Liver (tissue), 9 donors: ENCODE results near the gene SPAG9. TPM values are rescaled to one million over a fixed set of nuclear protein-coding genes. Genes with fewer than 3 reads are reported as not detected.

ENCODE experiments used
- DNase-seq: peaks from one replicate; pipeline ENCODE4 v3.0.0-alpha.2; 2017; ENCODE audit warnings: low spot score
- H3K27ac ChIP-seq, 2 donors: one replicate each; pipeline ENCODE4 v1.7.0; 2013; ENCODE audit warnings: inconsistent platforms in 2 of 2, low read length in 2 of 2, control low read depth in 1 of 2, low read depth in 1 of 2, mild to moderate bottlenecking in 1 of 2
- H3K27me3 ChIP-seq, 4 donors: one replicate each; pipeline versions ENCODE4 v1.6.1 to v1.7.0; 2013; ENCODE audit warnings: low read length in 3 of 4, inconsistent platforms in 1 of 4, mild to moderate bottlenecking in 1 of 4, moderate library complexity in 1 of 4; ENCODE audit not compliant: control insufficient read depth in 4 of 4, insufficient read depth in 4 of 4
- H3K36me3 ChIP-seq, 4 donors: one replicate each; pipeline versions ENCODE4 v1.6.1 to v1.7.0; 2013; ENCODE audit warnings: low read length in 3 of 4, mild to moderate bottlenecking in 3 of 4, low read depth in 1 of 4, moderate library complexity in 1 of 4; ENCODE audit not compliant: control insufficient read depth in 4 of 4, insufficient read depth in 3 of 4
- H3K4me1 ChIP-seq, 4 donors: one replicate each; pipeline versions ENCODE4 v1.6.1 to v1.7.0; 2013; ENCODE audit warnings: low read length in 3 of 4, mild to moderate bottlenecking in 3 of 4, moderate library complexity in 1 of 4; ENCODE audit not compliant: control insufficient read depth in 4 of 4, insufficient read depth in 4 of 4
- H3K4me3 ChIP-seq, 3 donors: one replicate each; pipeline versions ENCODE4 v1.6.1 to v1.7.0; 2013; ENCODE audit warnings: low read length in 3 of 3, control low read depth in 1 of 3, low read depth in 1 of 3, mild to moderate bottlenecking in 1 of 3
- H3K9ac ChIP-seq, 2 donors: one replicate each; pipeline ENCODE4 v1.7.0; 2013; ENCODE audit warnings: low read length in 2 of 2, mild to moderate bottlenecking in 2 of 2, moderate library complexity in 2 of 2, control low read depth in 1 of 2, low read depth in 1 of 2
- H3K9me3 ChIP-seq, 4 donors: one replicate each; pipeline versions ENCODE4 v1.6.1 to v1.7.0; 2013; ENCODE audit warnings: low read length in 3 of 4; ENCODE audit not compliant: control insufficient read depth in 4 of 4
- ATF3 ChIP-seq: IDR thresholded peaks from 2 replicates; pipeline ENCODE4 v1.6.1; 2016; ENCODE audit warnings: antibody characterized with exemption
- CTCF ChIP-seq: fragments of 150-350 bp; IDR thresholded peaks from 2 replicates; pipeline ENCODE4 v1.5.1; 2017; ENCODE audit warnings: improper control_type of control experiment, low read depth, low read length; ENCODE audit not compliant: missing input control
- EGR1 ChIP-seq, 2 donors: IDR thresholded peaks; 2 replicates each; pipeline ENCODE4 v1.6.1; 2016 to 2018; ENCODE audit warnings: antibody characterized with exemption in 2 of 2, low read depth in 2 of 2
- FOXA1 ChIP-seq: IDR thresholded peaks from 2 replicates; pipeline ENCODE4 v1.6.1; 2016; ENCODE audit warnings: antibody characterized with exemption
- FOXA2 ChIP-seq: IDR thresholded peaks from 2 replicates; pipeline ENCODE4 v1.6.1; 2016; ENCODE audit warnings: antibody characterized with exemption
- GABPA ChIP-seq, 2 donors: IDR thresholded peaks in 1 of 2; conservative IDR thresholded peaks in 1 of 2; 2 replicates each; pipeline ENCODE4 v1.6.1; 2016; ENCODE audit warnings: antibody characterized with exemption in 2 of 2, mild to moderate bottlenecking in 1 of 2, moderate library complexity in 1 of 2
- HNF4A ChIP-seq, 2 donors: conservative IDR thresholded peaks; 2 replicates each; pipeline ENCODE4 v1.6.1; 2016; ENCODE audit warnings: antibody characterized with exemption in 2 of 2, mild to moderate bottlenecking in 2 of 2
- HNF4G ChIP-seq: IDR thresholded peaks from 2 replicates; pipeline ENCODE4 v1.6.1; 2016; ENCODE audit warnings: antibody characterized with exemption
- JUND ChIP-seq, 2 donors: IDR thresholded peaks; 2 replicates each; pipeline ENCODE4 v1.6.1; 2016; ENCODE audit warnings: antibody characterized with exemption in 2 of 2
- MAX ChIP-seq: IDR thresholded peaks from 2 replicates; pipeline ENCODE4 v1.6.1; 2016; ENCODE audit warnings: antibody characterized with exemption
- NR2F2 ChIP-seq: IDR thresholded peaks from 2 replicates; pipeline ENCODE4 v1.6.1; 2016; ENCODE audit warnings: antibody characterized with exemption
- RAD21 ChIP-seq, 2 donors: IDR thresholded peaks; 2 replicates each; pipeline ENCODE4 v1.6.1; 2016; ENCODE audit warnings: antibody characterized with exemption in 2 of 2, mild to moderate bottlenecking in 2 of 2
- RXRA ChIP-seq, 2 donors: IDR thresholded peaks; 2 replicates each; pipeline ENCODE4 v1.6.1; 2017 to 2018; ENCODE audit warnings: antibody characterized with exemption in 2 of 2, mild to moderate bottlenecking in 1 of 2
- SP1 ChIP-seq: IDR thresholded peaks from 2 replicates; pipeline ENCODE4 v1.6.1; 2018; ENCODE audit warnings: antibody characterized with exemption, mild to moderate bottlenecking
- TAF1 ChIP-seq: conservative IDR thresholded peaks from 2 replicates; pipeline ENCODE4 v1.6.1; 2016; ENCODE audit warnings: antibody characterized with exemption, mild to moderate bottlenecking
- YY1 ChIP-seq: IDR thresholded peaks from 2 replicates; pipeline ENCODE4 v1.6.1; 2016; ENCODE audit warnings: antibody characterized with exemption, mild to moderate bottlenecking
- WGBS: extraction: QIAGEN DNeasy Blood & Tissue Kit; methylation state at CpG from one replicate; pipeline ENCODE4 v1.1.7; 2013; 5-methylcytosine and 5-hydroxymethylcytosine counted together
- polyA plus RNA-seq, 2 donors: library from polyadenylated mRNA; stranded (reverse) in 1 of 2; unstranded in 1 of 2; fragments of 200-250 nt in 1 of 2; fragments of >200 nt in 1 of 2; fragmentation: Nextera tagmentation in 1 of 2; extraction: Ambion mirVana in 1 of 2; gene quantifications; one replicate each; pipeline versions ENCODE4 v1.2.1 to v1.2.3, GENCODE V29; 2013 to 2015
- total RNA-seq, 2 donors: library from RNA; depleted of rRNA; stranded (reverse); fragments of >200 nt; gene quantifications; one replicate each; pipeline ENCODE4 v1.2.3, GENCODE V29; 2014
- TF ChIP-seq, protein P1 (sequence below): IDR thresholded peaks from 2 replicates; pipeline ENCODE4 v1.6.1; 2016; ENCODE audit warnings: antibody characterized with exemption
- TF ChIP-seq, protein P2 (sequence below): IDR thresholded peaks from 2 replicates; pipeline ENCODE4 v1.6.1; 2016; ENCODE audit warnings: antibody characterized with exemption, mild to moderate bottlenecking
- donor health status: healthy.
- donor health status: healthy.
- donor health status: healthy.
- donor health status: healthy.
- donor health status: healthy.

SPAG9 gene
- total and polyA plus RNA-seq, 4 donors = 12.0 to 94.0 (median 18.4) TPM

DNA sequence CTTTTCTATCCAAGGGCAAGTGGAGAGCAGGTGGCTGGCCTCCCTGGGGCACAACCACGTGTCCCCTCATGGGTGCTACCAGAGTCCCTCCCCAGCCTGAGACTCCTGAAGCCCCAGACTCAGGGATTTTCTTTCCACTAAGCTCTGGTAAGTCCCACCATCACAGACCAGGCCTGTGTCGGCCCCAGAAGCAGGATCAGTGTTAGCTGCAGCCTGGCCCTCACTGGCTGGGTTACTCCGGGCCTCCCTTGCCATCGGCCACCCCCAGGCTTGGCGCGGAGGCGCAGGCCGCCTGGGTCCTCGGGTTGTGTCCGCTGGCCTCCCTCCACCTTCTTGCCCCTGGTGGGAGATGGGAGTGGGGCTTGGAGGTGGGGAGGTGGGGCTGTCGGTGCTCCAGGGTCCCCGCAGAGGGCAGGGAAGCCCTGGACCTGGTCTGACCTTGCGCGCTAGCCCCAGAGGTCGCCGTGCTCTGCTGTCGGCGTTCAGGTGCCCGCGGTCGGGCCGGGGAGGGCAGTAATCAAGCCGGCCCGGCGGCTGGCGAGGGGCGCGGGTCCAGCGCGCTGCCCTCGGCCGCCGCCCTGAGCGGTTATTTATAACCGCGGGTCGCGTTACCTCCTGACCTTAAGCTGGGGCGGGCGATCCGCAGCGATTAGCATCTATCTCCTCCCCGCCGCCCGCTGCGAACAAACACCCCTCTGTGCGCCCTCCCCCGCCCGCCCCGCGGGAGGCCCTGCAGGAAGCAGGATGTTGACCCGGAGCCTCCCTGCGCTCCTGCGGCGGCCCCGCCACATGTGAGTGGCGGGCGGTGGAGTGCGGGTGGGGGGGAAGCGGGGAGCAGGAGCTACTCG lies 176.4 kb downstream of the SPAG9 start:
- 2% methylated on average over 61 of the region's 61 CpGs for WGBS
- Histone ChIP-seq H3K4me3 (peak overlapping the region; percentile 18 to 59 (median 33)), H3K9me3 (no peaks in the 10 kb centered on the region), H3K27me3 (no peaks in the 10 kb centered on the region), H3K27ac (peak overlapping the region; percentile 75 to 92), H3K36me3 (no peaks in the 10 kb centered on the region), H3K9ac (peak overlapping the region; percentile 63 to 80), H3K4me1 (peaks cover 26 to 81% (median 61%) of the 10 kb centered on the region in 4 donors)
- DNase-seq = peak; percentile 82
- peak; percentile 20 for TF ChIP-seq FOXA1
- TF ChIP-seq HNF4A (conservative IDR thresholded peaks at IDR 0.05) = peak; percentile 39 to 62
- peak in 1 of 2 donors; percentile 35 for TF ChIP-seq EGR1 (IDR thresholded peaks at IDR 0.05; ENCODE audit: low read depth in 2 of 2)
- peak; percentile 36 to 64 for TF ChIP-seq RAD21 (IDR thresholded peaks at IDR 0.05)
- TF ChIP-seq NR2F2 = peak; percentile 68
- peak; percentile 53 for TF ChIP-seq FOXA2
- TF ChIP-seq GABPA (IDR thresholded peaks at IDR 0.05 in 1 of 2, conservative IDR thresholded peaks at IDR 0.05 in 1 of 2) = peak in 1 of 2 donors; percentile 55
- TF ChIP-seq SP1 = peak; percentile 81
- TF ChIP-seq ATF3 = no peak
- TF ChIP-seq TAF1 = peak; percentile 57
- TF ChIP-seq CTCF = no peak
- TF ChIP-seq, protein P1, sequence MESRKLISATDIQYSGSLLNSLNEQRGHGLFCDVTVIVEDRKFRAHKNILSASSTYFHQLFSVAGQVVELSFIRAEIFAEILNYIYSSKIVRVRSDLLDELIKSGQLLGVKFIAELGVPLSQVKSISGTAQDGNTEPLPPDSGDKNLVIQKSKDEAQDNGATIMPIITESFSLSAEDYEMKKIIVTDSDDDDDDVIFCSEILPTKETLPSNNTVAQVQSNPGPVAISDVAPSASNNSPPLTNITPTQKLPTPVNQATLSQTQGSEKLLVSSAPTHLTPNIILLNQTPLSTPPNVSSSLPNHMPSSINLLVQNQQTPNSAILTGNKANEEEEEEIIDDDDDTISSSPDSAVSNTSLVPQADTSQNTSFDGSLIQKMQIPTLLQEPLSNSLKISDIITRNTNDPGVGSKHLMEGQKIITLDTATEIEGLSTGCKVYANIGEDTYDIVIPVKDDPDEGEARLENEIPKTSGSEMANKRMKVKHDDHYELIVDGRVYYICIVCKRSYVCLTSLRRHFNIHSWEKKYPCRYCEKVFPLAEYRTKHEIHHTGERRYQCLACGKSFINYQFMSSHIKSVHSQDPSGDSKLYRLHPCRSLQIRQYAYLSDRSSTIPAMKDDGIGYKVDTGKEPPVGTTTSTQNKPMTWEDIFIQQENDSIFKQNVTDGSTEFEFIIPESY = no peak
- no peak for TF ChIP-seq JUND (IDR thresholded peaks at IDR 0.05)
- TF ChIP-seq RXRA (IDR thresholded peaks at IDR 0.05) = peak; percentile 81 to 86
- TF ChIP-seq HNF4G = peak; percentile 39
- TF ChIP-seq, protein P2, sequence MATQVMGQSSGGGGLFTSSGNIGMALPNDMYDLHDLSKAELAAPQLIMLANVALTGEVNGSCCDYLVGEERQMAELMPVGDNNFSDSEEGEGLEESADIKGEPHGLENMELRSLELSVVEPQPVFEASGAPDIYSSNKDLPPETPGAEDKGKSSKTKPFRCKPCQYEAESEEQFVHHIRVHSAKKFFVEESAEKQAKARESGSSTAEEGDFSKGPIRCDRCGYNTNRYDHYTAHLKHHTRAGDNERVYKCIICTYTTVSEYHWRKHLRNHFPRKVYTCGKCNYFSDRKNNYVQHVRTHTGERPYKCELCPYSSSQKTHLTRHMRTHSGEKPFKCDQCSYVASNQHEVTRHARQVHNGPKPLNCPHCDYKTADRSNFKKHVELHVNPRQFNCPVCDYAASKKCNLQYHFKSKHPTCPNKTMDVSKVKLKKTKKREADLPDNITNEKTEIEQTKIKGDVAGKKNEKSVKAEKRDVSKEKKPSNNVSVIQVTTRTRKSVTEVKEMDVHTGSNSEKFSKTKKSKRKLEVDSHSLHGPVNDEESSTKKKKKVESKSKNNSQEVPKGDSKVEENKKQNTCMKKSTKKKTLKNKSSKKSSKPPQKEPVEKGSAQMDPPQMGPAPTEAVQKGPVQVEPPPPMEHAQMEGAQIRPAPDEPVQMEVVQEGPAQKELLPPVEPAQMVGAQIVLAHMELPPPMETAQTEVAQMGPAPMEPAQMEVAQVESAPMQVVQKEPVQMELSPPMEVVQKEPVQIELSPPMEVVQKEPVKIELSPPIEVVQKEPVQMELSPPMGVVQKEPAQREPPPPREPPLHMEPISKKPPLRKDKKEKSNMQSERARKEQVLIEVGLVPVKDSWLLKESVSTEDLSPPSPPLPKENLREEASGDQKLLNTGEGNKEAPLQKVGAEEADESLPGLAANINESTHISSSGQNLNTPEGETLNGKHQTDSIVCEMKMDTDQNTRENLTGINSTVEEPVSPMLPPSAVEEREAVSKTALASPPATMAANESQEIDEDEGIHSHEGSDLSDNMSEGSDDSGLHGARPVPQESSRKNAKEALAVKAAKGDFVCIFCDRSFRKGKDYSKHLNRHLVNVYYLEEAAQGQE = peak; percentile 54
- peak; percentile 19 for TF ChIP-seq MAX
- peak; percentile 49 for TF ChIP-seq YY1
